ELF-1 (cell line): ENCODE data around the gene POLD3.
"Not testable (repeated sequence)": the region's sequence is repeated elsewhere in the genome, so short reads cannot be mapped to it uniquely, and the experiment has no call there.

ENCODE experiments used
- DNase-seq: peaks from one replicate; pipeline ENCODE4 v3.0.0-alpha.2; 2016; ENCODE audit warnings: low read depth, low spot score

Gene POLD3

GRCh38 chr11:74636630-74637184, 44.3 kb downstream of the POLD3 start:
- DNase-seq = no peak

DNA sequence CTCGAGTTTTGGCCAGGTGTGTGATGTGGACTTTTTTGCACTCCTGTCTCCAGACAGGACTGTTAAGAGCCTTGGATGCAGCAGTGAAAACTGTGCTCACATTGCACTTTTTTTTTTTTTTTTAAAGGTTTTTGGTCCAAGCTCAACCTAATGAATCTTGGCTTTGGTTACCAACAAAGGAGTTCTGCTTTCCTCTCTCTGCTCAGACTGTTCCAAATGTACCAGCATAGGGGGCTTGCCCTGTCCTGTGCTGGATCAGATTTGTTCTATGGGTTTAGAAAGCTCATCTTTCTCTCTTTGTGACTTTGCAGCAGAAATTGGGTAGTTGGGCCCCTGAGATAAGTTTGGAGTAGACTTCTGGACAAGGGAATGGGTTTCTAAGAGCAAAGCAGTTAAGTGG, 45.3 kb downstream of the POLD3 start:
- DNase-seq = no peak

GRCh38 chr11:74638869-74639268, 46.5 kb downstream of the POLD3 start:
- no peak for DNase-seq

GRCh38 chr11:74639533-74639932, 47.2 kb downstream of the POLD3 start:
- no peak for DNase-seq

GRCh38 chr11:74641289-74641688, 48.9 kb downstream of the POLD3 start:
- DNase-seq = no peak

DNA sequence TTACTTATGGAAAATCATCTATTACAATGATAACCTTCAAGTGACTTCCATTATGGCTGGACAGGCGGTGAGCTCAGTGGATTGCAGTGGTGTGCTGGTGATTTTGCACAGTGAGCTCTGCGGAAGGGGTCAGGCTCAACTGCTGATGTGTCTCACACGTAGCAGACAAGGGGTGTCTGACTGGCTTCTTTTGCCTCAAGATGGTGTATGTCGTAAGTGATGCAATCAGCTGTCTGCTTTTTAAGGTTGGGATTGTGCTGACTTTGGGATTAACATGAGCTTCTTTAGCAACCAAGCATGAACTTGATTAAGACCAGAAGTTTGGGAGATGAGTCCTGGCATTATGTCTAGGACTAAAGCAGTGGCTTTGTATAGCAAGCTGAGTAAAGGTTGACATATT, 49.5 kb downstream of the POLD3 start:
- DNase-seq = no peak

DNA sequence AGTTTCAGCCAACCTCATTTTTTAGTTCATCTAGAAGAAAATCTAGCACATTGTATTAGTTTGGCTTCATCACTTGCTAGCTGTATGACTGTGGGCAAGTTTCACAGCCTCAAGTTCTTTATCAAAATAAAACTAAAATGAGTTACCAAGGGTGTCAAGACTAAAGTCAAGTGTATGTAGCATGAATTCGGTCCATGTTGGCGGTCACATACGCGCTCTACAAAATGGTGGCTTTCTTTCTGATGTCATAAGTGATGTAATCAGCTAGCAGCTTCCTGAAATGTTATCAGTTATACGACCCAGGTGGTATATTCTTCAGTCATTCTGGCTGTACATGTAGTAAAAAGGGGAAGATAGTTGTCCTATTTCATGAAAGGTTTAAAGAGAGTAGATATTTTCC, 50.5 kb downstream of the POLD3 start:
- no peak for DNase-seq

DNA sequence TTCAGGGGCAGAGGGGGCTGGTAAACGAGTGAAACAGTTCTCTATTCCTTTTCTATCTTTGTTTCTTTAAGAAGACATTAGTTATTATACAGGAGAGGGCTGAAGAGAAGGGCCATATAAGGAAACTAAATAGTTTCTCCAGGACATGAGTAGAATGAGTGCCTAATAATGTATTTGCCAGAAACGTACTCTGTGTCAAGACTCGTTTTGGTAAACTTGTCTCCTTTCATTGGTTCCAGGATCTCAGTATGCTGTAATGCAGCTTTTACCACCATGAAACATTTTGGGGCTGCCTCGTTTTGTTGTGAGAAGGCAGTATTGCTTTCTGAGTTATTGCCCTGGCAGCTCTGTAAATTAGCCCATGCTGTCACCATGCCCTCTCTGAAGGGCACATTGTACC, 51.7 kb downstream of the POLD3 start:
- no peak for DNase-seq

- no peak for DNase-seq
Measured at GRCh38 chr11:74646215-74646614, 53.8 kb downstream of the POLD3 start.

DNA sequence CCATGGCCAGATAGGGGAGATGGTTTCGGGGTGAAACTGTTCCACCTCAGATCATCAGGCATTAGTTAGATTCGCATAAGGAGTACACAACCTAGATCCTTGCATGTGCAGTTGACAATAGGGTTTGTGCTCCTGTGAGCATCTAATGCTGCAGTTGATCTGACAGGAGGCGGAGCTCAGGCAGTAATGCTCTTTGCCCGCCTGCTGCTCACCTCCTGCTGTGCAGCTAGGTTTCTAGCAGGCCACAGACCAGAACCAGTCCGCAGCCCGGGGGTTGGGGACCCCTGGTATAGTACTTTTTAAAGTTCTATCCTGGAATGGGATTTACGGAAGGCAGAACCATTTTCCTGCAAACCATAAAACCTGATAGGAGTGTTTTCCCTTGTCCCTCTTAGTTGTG, 54.6 kb downstream of the POLD3 start:
- no peak for DNase-seq

- no peak for DNase-seq
Measured at GRCh38 chr11:74647404-74647803, 55.0 kb downstream of the POLD3 start.

DNA sequence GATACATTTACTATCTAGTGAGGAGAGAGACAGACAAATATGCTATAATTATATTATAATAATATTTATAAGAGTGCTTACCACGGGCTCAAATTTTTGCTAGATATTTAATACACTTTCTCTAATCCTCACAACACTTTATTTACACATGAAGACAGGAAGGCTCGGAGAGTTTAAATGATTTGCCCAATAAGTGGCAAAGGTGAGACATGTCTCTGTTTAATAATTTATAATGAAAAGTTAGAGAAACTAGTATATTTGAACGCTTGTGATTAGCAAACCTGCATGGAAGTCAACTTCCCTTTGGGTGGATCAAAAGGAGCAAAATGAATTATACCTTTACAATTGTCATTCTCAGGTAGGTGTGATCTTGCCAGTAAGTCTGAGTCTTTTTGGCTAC, 55.4 kb downstream of the POLD3 start:
- DNase-seq = no peak

- no peak for DNase-seq
Measured at GRCh38 chr11:74648894-74649293, 56.5 kb downstream of the POLD3 start.

DNA sequence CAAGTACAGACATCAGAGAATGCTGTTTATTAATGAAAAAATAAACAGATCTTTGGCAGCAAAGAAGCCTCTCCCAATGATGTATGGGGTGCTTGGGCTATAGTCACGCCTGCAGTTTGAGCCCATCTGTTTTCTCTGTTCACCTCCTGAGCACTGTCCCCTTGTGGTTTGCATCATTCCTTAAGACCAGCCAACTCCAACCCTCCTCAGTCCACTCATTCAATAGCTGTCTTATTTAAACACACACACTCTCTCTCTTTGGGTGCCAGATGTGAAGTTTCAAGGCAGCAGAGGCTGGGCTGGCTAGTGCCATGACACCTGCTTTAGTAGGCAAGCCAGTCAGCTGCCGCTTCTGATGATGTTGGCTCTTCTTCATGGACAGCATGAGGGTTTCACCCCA, 58.1 kb downstream of the POLD3 start:
- no peak for DNase-seq

- no peak for DNase-seq
Measured at GRCh38 chr11:74654976-74655375, 62.6 kb downstream of the POLD3 start.

DNA sequence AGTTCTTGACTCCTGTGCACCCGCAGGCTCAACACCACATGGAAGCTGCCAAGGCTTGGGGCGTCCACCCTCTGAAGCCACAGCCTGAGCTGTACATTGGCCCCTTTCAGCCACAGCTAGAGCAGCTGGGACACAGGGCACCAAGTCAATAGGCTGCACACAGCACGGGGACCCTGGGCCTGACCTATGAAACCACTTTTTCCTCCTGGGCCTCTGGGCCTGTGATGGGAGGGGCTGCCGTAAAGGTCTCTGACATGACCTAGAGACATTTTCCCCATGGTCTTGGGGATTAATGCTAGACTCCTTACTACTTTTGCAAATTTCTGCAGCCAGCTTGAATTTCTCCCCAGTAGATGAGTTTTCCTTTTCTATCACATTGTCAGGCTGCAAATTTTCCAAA, 66.7 kb downstream of the POLD3 start:
- DNase-seq = not testable (repeated sequence)

GRCh38 chr11:74662487-74663103, 70.2 kb downstream of the POLD3 start:
- no peak for DNase-seq

DNA sequence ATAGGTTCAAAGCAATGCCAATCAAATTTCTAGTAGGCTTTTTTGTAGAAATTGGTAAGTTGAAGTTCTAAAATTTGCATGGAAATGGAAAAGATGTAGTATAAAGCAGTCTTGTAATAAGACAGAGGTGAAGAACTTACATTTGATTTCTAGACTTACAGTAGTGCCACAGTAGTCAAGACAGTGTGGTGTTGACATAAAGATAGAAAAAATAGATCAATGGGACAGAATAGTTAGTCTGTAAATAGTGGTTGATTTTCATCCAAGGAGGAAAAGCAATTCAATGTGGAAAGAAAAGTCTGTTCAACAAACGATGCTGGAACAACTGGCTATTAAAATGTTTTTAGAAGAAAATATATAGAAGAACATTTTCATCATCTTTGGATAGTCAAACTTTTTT, 70.9 kb downstream of the POLD3 start:
- no peak for DNase-seq

DNA sequence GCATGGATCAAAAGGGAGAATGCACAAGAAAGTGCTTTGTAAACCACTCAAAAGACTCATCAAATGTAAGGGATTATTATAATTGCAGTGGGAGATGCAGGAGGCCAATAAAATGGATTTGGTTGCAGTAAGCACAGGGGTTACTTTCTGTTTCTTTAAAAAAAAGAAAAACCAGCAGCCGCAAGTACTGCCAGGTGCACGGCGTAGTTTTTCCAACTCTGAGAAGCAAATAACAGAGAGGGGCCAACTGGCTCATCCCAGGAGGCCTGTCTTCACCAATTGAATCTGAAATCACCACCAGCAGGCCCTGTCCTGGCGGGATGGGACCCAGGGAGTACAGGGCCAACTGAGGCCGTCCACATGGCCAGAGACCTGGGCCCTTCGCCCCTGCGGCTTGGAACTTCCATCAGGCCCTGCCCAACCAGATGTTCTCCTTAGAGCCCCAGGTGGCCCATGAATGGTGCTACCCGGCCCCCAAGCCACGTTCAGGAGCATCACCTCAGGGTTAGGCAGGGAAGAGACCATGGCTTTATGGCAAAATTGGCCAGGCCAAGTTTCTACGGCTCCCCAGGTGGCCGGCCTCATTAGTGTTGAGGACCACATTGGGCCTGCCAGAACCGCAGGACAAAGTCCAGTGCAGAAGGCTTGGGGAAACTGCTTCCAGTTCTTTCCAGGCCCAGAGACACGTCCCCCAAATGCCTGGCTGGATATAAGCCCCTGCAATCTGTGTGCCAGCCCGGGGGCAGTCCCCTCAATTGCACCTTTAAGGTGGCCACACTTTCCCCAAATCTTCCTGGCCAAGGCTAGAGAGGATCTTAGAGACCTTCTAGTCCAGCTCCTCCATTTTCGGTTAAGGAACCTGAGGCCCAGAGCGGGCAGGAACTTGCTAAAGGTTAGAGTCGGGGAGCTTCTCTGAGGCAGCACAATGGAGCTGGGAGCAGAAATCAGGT, 77.1 kb downstream of the POLD3 start:
- DNase-seq = no peak

DNA sequence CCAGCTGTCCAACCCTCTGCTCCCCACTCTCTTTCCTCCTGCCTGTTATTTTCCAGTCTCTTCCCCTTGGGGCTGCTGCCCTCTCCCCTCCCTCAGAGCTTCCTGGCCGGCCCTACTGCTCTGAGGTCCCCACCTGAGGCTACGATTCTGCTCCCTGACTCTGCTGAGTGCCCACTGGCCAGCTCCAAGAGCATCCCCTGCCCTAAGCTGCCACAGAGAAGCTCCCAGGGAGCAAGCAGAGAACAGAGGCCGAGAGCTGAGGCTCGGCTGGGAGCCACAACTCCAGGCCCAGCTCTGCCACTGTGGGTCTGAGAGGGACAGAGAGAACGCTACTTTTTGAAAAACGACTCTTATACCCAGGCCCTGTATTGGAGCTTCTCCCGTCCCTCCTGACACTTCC, 77.8 kb downstream of the POLD3 start:
- DNase-seq = no peak

GRCh38 chr11:74671520-74672196, 79.3 kb downstream of the POLD3 start:
- no peak for DNase-seq

DNA sequence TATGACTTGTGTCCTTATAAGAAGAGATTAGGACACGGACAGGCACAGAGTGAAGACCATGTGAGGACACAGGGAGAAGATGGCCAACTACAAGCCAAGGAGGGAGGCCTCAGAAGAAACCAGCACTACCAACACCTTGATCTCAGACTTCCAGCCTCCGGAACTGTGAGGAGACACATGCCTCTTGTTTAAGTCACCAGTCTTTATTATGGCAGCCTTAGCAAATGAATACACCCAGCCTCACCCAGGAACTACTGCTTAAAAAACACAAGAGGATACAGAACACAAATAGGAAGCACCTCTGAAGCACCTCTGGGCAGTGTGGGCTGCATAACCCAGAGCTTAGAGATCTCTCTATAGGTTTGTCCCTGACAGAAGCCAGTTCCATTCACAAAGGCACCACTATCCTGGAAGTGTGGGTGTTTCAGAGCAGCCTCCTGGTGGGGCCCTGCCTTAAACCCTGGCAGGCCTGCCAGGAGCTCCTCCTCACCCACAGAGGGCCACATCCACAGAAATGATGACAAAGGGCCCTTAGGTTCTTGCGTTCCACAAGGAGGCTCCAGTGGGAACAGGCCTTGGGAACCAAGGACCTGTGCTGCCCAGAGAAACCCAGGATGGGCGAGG, 80.1 kb downstream of the POLD3 start:
- DNase-seq = no peak
